SK-N-SH (cell line): Measurements from ENCODE around the gene ENSA. TPM values are rescaled to one million over a fixed set of nuclear protein-coding genes. Genes with fewer than 3 reads are reported as not detected.

Experiments used
- CTCF ChIA-PET: fragments of 300-600, 350-600 bp; formaldehyde crosslinking; extraction: SDS; loops from one replicate; lab custom pipeline; 2021; lab: Yijun Ruan, JAX
- POLR2A ChIA-PET: fragments of 350-600 bp; sonication (Branson Sonifier 250); formaldehyde crosslinking; extraction: SDS; loops from one replicate; lab custom pipeline; 2020; ENCODE audit warnings: antibody characterized with exemption, inconsistent platforms; lab: Yijun Ruan, JAX
- DNase-seq: peaks from one replicate; pipeline ENCODE4 v3.0.0; 2012
- H2AFZ ChIP-seq: fragments of 200-600 bp; sonication (generic); 2 replicates; pipeline ENCODE4 v1.8.1; 2016; ENCODE audit warnings: antibody characterized with exemption, mild to moderate bottlenecking, low read depth
- H3F3A ChIP-seq: fragments of 200-600 bp; sonication (generic); replicated peaks from 2 replicates; pipeline ENCODE3; 2016; ENCODE audit warnings: antibody characterized with exemption, mild to moderate bottlenecking; ENCODE audit not compliant: insufficient read depth
- H3K27ac ChIP-seq, 2 experiments: fragments of 200-500 bp in 1 of 2; fragments of 200-600 bp in 1 of 2; sonication (Bioruptor generic) in 1 of 2; sonication (generic), shearing (Covaris generic) in 1 of 2; 2 replicates each; pipeline versions ENCODE4 v1.5.1 to v1.6.1; 2014 to 2016; ENCODE audit warnings: low read depth in 2 of 2, inconsistent platforms in 1 of 2, low read length in 1 of 2, mild to moderate bottlenecking in 1 of 2, mixed read lengths in 1 of 2
- H3K27me3 ChIP-seq: fragments of 200-600 bp; sonication (generic), shearing (Covaris generic); 2 replicates; pipeline ENCODE4 v1.6.1; 2016; ENCODE audit warnings: mixed run types; ENCODE audit not compliant: insufficient read depth
- H3K36me3 ChIP-seq, 2 experiments: fragments of 200-500 bp in 1 of 2; fragments of 200-600 bp in 1 of 2; sonication (Bioruptor generic) in 1 of 2; sonication (generic) in 1 of 2; replicated peaks in 1 of 2; 2 replicates each; pipeline versions ENCODE3 to v1.5.1; 2014 to 2016; ENCODE audit warnings: low read length in 1 of 2, mild to moderate bottlenecking in 1 of 2; ENCODE audit not compliant: insufficient read depth in 2 of 2, control insufficient read depth in 1 of 2
- H3K4me1 ChIP-seq, 2 experiments: fragments of 200-500 bp in 1 of 2; fragments of 200-600 bp in 1 of 2; sonication (Bioruptor generic) in 1 of 2; sonication (generic), shearing (Covaris generic) in 1 of 2; 2 replicates each; pipeline versions ENCODE4 v1.5.1 to v1.6.1; 2014 to 2016; ENCODE audit warnings: low read depth in 1 of 2, low read length in 1 of 2, mixed run types in 1 of 2; ENCODE audit not compliant: insufficient read depth in 2 of 2, control insufficient read depth in 1 of 2
- H3K4me2 ChIP-seq: fragments of 200-600 bp; sonication (generic), shearing (Covaris generic); 2 replicates; pipeline ENCODE4 v1.6.1; 2017; ENCODE audit warnings: mixed run types
- H3K4me3 ChIP-seq, 2 experiments: fragments of 200-500 bp in 1 of 2; fragments of 200-600 bp in 1 of 2; sonication (Bioruptor generic) in 1 of 2; sonication (generic), shearing (Covaris generic) in 1 of 2; 2 replicates each; pipeline versions ENCODE4 v1.5.1 to v1.8.1; 2014 to 2016; ENCODE audit warnings: low read depth in 2 of 2, inconsistent platforms in 1 of 2, low read length in 1 of 2, mild to moderate bottlenecking in 1 of 2, mixed read lengths in 1 of 2, moderate library complexity in 1 of 2
- H3K79me2 ChIP-seq: fragments of 200-600 bp; sonication (generic); 2 replicates; pipeline ENCODE4 v1.8.1; 2017; ENCODE audit warnings: mild to moderate bottlenecking; ENCODE audit not compliant: insufficient read depth
- H3K9ac ChIP-seq: fragments of 200-600 bp; sonication (generic); 2 replicates; pipeline ENCODE4 v1.6.1; 2017; ENCODE audit warnings: mixed run types
- H3K9me2 ChIP-seq: fragments of 200-600 bp; sonication (generic); 2 replicates; pipeline ENCODE4 v1.6.1; 2017; ENCODE audit warnings: mixed run types
- H3K9me3 ChIP-seq: fragments of 200-600 bp; sonication (generic); 2 replicates; pipeline ENCODE4 v1.6.1; 2017; ENCODE audit warnings: mixed run types, mild to moderate bottlenecking, moderate library complexity
- H4K20me1 ChIP-seq: fragments of 200-600 bp; sonication (generic); 2 replicates; pipeline ENCODE4 v1.6.1; 2017; ENCODE audit warnings: mild to moderate bottlenecking, mixed run types; ENCODE audit not compliant: insufficient read depth
- ELF1 ChIP-seq: IDR thresholded peaks from 2 replicates; pipeline ENCODE4 v1.4.0; 2012
- EZH2phosphoT487 ChIP-seq: fragments of 200-600 bp; sonication (generic); IDR thresholded peaks from 2 replicates; pipeline ENCODE4 v1.6.1; 2017; ENCODE audit warnings: low read depth, mixed run types, mild to moderate bottlenecking, antibody characterized with exemption, moderate library complexity, borderline replicate concordance
- FOXM1 ChIP-seq: IDR thresholded peaks from 2 replicates; pipeline ENCODE4 v1.4.0; 2012; ENCODE audit warnings: low read depth, mild to moderate bottlenecking
- GATA2 ChIP-seq: sonication (generic); formaldehyde crosslinking; IDR thresholded peaks from 2 replicates; pipeline ENCODE4 v1.5.0; 2020; ENCODE audit warnings: mild to moderate bottlenecking, missing genetic modification reagents
- MAX ChIP-seq: IDR thresholded peaks from 2 replicates; pipeline ENCODE4 v1.4.0; 2012; ENCODE audit warnings: low read depth
- MXI1 ChIP-seq: IDR thresholded peaks from 2 replicates; pipeline ENCODE4 v1.6.1; 2012; ENCODE audit warnings: mild to moderate bottlenecking, low read depth, low read length, improper control_type of control experiment
- NRF1 ChIP-seq: IDR thresholded peaks from 2 replicates; pipeline ENCODE4 v1.6.1; 2012; ENCODE audit warnings: low read depth, mild to moderate bottlenecking, low read length
- PBX3 ChIP-seq: IDR thresholded peaks from 2 replicates; pipeline ENCODE4; 2012
- RAD21 ChIP-seq: IDR thresholded peaks from 2 replicates; pipeline ENCODE4 v1.6.1; 2012; ENCODE audit warnings: mild to moderate bottlenecking, low read length
- RCOR1 ChIP-seq: fragments of 150-350 bp; IDR thresholded peaks from 2 replicates; pipeline ENCODE4 v1.6.1; 2017; ENCODE audit warnings: antibody characterized with exemption, low read length
- SIN3A ChIP-seq: IDR thresholded peaks from 2 replicates; pipeline ENCODE4 v1.6.1; 2012; ENCODE audit warnings: low read depth, mild to moderate bottlenecking, low read length, moderate library complexity, borderline replicate concordance
- USF1 ChIP-seq: IDR thresholded peaks from 2 replicates; pipeline ENCODE4 v1.4.0; 2012; ENCODE audit warnings: low read depth, borderline replicate concordance
- YY1 ChIP-seq: IDR thresholded peaks from 2 replicates; pipeline ENCODE4 v1.4.0; 2012; ENCODE audit warnings: low read depth, mild to moderate bottlenecking
- ZBTB33 ChIP-seq: IDR thresholded peaks from 2 replicates; pipeline ENCODE4 v1.4.0; 2012; ENCODE audit warnings: low read depth, borderline replicate concordance
- WGBS: methylation state at CpG from one replicate; pipeline ENCODE4 v1.1.6; 2017; ENCODE audit warnings: low lambda C conversion rate; 5-methylcytosine and 5-hydroxymethylcytosine counted together
- polyA plus RNA-seq, 3 experiments: library from polyadenylated mRNA; depleted of rRNA; stranded (reverse); fragments of >200 nt; gene quantifications; 2 replicates each; pipeline ENCODE4 v1.2.3, GENCODE V29; 2012
- TF ChIP-seq, protein P1 (sequence below): fragments of 150-350 bp; IDR thresholded peaks from 2 replicates; pipeline ENCODE4 v1.6.1; 2016; ENCODE audit warnings: mild to moderate bottlenecking, low read depth, low read length

Gene ENSA
- polyA plus RNA-seq, 1 of the 3 experiments (the other 2 are of a cell fraction) = 56.3 TPM

- no peak overlapping the region for H3K9ac ChIP-seq
- ChIA-PET CTCF (no interaction called here), POLR2A (no interaction called here)
- no peaks in the 10 kb centered on the region for H3K79me2 ChIP-seq
- TF ChIP-seq PBX3 (no peak), SIN3A (no peak), ELF1 (no peak), MXI1 (no peak), NRF1 (no peak), GATA2 (CRISPR knock-in tag) (no peak), USF1 (no peak)
- TF ChIP-seq, all 33 proteins: peak for 0
- Histone ChIP-seq H3K27ac (no peak overlapping the region), H3K4me3 (no peak overlapping the region), H4K20me1 (no peaks in the 10 kb centered on the region), H3K9me2 (no peaks in the 10 kb centered on the region), H3K36me3 (no peaks in the 10 kb centered on the region), H3F3A (peaks cover 14% of the 10 kb centered on the region), H3K4me2 (no peak overlapping the region), H3K9me3 (no peaks in the 10 kb centered on the region), H3K4me1 (no peaks in the 10 kb centered on the region), H3K27me3 (no peaks in the 10 kb centered on the region), H2AFZ (no peak overlapping the region)
- WGBS = 86% methylated on average over 3 of the region's 3 CpGs
- no peak for DNase-seq
Measured at GRCh38 chr1:150596976-150597375, 32.4 kb downstream of the ENSA start.

GRCh38 chr1:150596095-150596892 is 33.1 kb downstream of the ENSA start:
- Histone ChIP-seq H3K9ac (no peak overlapping the region), H3K79me2 (no peaks in the 10 kb centered on the region), H3K9me2 (no peaks in the 10 kb centered on the region), H3K27me3 (no peaks in the 10 kb centered on the region), H2AFZ (no peak overlapping the region), H3K9me3 (no peaks in the 10 kb centered on the region), H3K4me1 (no peaks in the 10 kb centered on the region), H3K27ac (no peak overlapping the region), H3K4me3 (no peak overlapping the region), H3F3A (peaks cover 11% of the 10 kb centered on the region), H3K36me3 (no peaks in the 10 kb centered on the region), H3K4me2 (no peak overlapping the region), H4K20me1 (no peaks in the 10 kb centered on the region)
- POLR2A ChIA-PET = interaction anchor here (1.0 kb wide), 1 partner anchor 16 kb away, joined by 4 read pairs; the partner anchor contains the start of gene MCL1
- 96% methylated on average over 6 of the region's 7 CpGs for WGBS
- DNase-seq = no peak
- CTCF ChIA-PET = no interaction called here
- TF ChIP-seq, protein P1, sequence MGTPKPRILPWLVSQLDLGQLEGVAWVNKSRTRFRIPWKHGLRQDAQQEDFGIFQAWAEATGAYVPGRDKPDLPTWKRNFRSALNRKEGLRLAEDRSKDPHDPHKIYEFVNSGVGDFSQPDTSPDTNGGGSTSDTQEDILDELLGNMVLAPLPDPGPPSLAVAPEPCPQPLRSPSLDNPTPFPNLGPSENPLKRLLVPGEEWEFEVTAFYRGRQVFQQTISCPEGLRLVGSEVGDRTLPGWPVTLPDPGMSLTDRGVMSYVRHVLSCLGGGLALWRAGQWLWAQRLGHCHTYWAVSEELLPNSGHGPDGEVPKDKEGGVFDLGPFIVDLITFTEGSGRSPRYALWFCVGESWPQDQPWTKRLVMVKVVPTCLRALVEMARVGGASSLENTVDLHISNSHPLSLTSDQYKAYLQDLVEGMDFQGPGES = no peak
- TF ChIP-seq RAD21 = no peak
- TF ChIP-seq GATA2 (CRISPR knock-in tag) = no peak
- no peak for TF ChIP-seq ZBTB33
- no peak for TF ChIP-seq YY1
- TF ChIP-seq EZH2phosphoT487 = no peak
- TF ChIP-seq MAX = no peak
- TF ChIP-seq RCOR1 = no peak
- TF ChIP-seq USF1 = no peak
- no peak for TF ChIP-seq FOXM1
- TF ChIP-seq PBX3 = no peak
